A549 (cell line): ENCODE measurements around the gene MED14. TPM values are rescaled to one million over a fixed set of nuclear protein-coding genes. Genes with fewer than 3 reads are reported as not detected.

Experiments used
- ATAC-seq, 2 experiments: fragments of 200-7000 bp in 1 of 2; fragments of >200 bp in 1 of 2; cut with Nextera tagmentation in 1 of 2; cut with Tn5 transposase in 1 of 2; 3 replicates each; pipeline versions ENCODE4 v1.8.0 to v1.9.1; 2018 to 2020; ENCODE audit warnings: mild to moderate bottlenecking in 1 of 2, moderate library complexity in 1 of 2
- CTCF ChIA-PET: fragments of 300-600 bp; sonication (Branson Sonifier 250); formaldehyde crosslinking; extraction: SDS; loops from one replicate; lab custom pipeline; 2021; ENCODE audit warnings: antibody characterized with exemption, inconsistent platforms; lab: Yijun Ruan, JAX
- POLR2A ChIA-PET: fragments of 350-600 bp; formaldehyde crosslinking; extraction: SDS; loops from one replicate; lab custom pipeline; 2021; ENCODE audit warnings: antibody characterized with exemption, inconsistent platforms; lab: Yijun Ruan, JAX
- DNase-seq, 2 experiments: peaks; one replicate each; pipeline versions ENCODE4 v3.0.0 to v3.0.0-alpha.2; 2011 to 2016; ENCODE audit warnings: low read depth in 1 of 2, low spot score in 1 of 2
- FAIRE-seq: peaks from 2 replicates; lab custom pipeline; 2011; peaks lifted over from hg19 to GRCh38; lab: Jason Lieb, UNC
- H3K27ac ChIP-seq, 2 experiments: fragments of >200 bp; sonication (Bioruptor Twin); formaldehyde crosslinking; 3 replicates each; pipeline ENCODE4 v1.5.1; 2016 to 2017
- H3K4me1 ChIP-seq: fragments of >200 bp; sonication (Bioruptor Twin); formaldehyde crosslinking; 3 replicates; pipeline ENCODE4 v1.6.1; 2016
- H3K4me2 ChIP-seq: fragments of >200 bp; sonication (Bioruptor Twin); formaldehyde crosslinking; 3 replicates; pipeline ENCODE4 v1.6.1; 2016
- H3K4me3 ChIP-seq: fragments of >200 bp; sonication (Bioruptor Twin); formaldehyde crosslinking; 3 replicates; pipeline ENCODE4 v1.5.1; 2016
- H3K9me3 ChIP-seq: fragments of >200 bp; sonication (Bioruptor Twin); formaldehyde crosslinking; 3 replicates; pipeline ENCODE4 v1.6.1; 2016
- ATOH8 ChIP-seq: fragments of 250-450 bp; sonication (Bioruptor Pico); IDR thresholded peaks from 2 replicates; pipeline ENCODE4 v1.5.0; 2020; ENCODE audit warnings: low read depth, mild to moderate bottlenecking, moderate library complexity
- CBX2 ChIP-seq: fragments of 200-600 bp; sonication (generic); IDR thresholded peaks from 2 replicates; pipeline ENCODE4 v1.6.1; 2016; ENCODE audit warnings: low read depth, mild to moderate bottlenecking, borderline replicate concordance
- EHF ChIP-seq: fragments of 250-450 bp; sonication (Bioruptor Pico); IDR thresholded peaks from 2 replicates; pipeline ENCODE4 v1.5.0; 2020; ENCODE audit warnings: mild to moderate bottlenecking
- EHMT2 ChIP-seq: fragments of 200-600 bp; sonication (generic); IDR thresholded peaks from 2 replicates; pipeline ENCODE4 v1.6.1; 2016; ENCODE audit warnings: antibody characterized with exemption, low read depth, mild to moderate bottlenecking, moderate library complexity
- EP300 ChIP-seq, 2 experiments: fragments of >200 bp; sonication (Bioruptor Twin); formaldehyde crosslinking; IDR thresholded peaks; 2 replicates in 1 of 2; 3 replicates in 1 of 2; pipeline ENCODE4 v1.6.1; 2016 to 2017
- FOSB ChIP-seq: fragments of 250-450 bp; sonication (Bioruptor Pico); IDR thresholded peaks from 2 replicates; pipeline ENCODE4 v1.5.0; 2020; ENCODE audit warnings: mild to moderate bottlenecking, moderate library complexity
- FOXS1 ChIP-seq: fragments of 250-450 bp; sonication (Bioruptor Pico); IDR thresholded peaks from 2 replicates; pipeline ENCODE4 v1.5.0; 2020; ENCODE audit warnings: mild to moderate bottlenecking, moderate library complexity
- HDAC2 ChIP-seq: fragments of 200-600 bp; sonication (generic); IDR thresholded peaks from 2 replicates; pipeline ENCODE4 v1.6.1; 2016
- HMGXB4 ChIP-seq: fragments of 250-450 bp; sonication (Bioruptor Pico); IDR thresholded peaks from 2 replicates; pipeline ENCODE4 v1.5.0; 2021; ENCODE audit warnings: mild to moderate bottlenecking, moderate library complexity, borderline replicate concordance
- KDM5A ChIP-seq: fragments of 200-600 bp; sonication (generic); IDR thresholded peaks from 2 replicates; pipeline ENCODE4 v1.6.1; 2016; ENCODE audit warnings: antibody characterized with exemption, mild to moderate bottlenecking
- MAX ChIP-seq: IDR thresholded peaks from 2 replicates; pipeline ENCODE4 v1.6.1; 2012
- NFE2L2 ChIP-seq: fragments of 150-350 bp; conservative IDR thresholded peaks from 2 replicates; pipeline ENCODE4 v1.6.1; 2014; ENCODE audit warnings: low read length
- NPAS2 ChIP-seq: fragments of 250-450 bp; sonication (Bioruptor Pico); IDR thresholded peaks from 2 replicates; pipeline ENCODE4 v1.8.0; 2022; ENCODE audit warnings: mild to moderate bottlenecking, moderate library complexity, borderline replicate concordance
- PHF8 ChIP-seq: fragments of 200-600 bp; sonication (generic); IDR thresholded peaks from 2 replicates; pipeline ENCODE4 v1.6.1; 2016; ENCODE audit warnings: low read depth, mild to moderate bottlenecking, antibody characterized with exemption, moderate library complexity, borderline replicate concordance
- REST ChIP-seq: fragments of 200-600 bp; sonication (generic); IDR thresholded peaks from 2 replicates; pipeline ENCODE4 v1.6.1; 2016; ENCODE audit warnings: antibody characterized with exemption, mild to moderate bottlenecking, moderate library complexity
- RNF2 ChIP-seq: fragments of 200-600 bp; sonication (generic); IDR thresholded peaks from 2 replicates; pipeline ENCODE4 v1.6.1; 2016; ENCODE audit warnings: low read depth, mild to moderate bottlenecking, antibody characterized with exemption, moderate library complexity, borderline replicate concordance
- SREBF2 ChIP-seq: fragments of 450-650 bp; IDR thresholded peaks from 2 replicates; pipeline ENCODE4 v1.6.1; 2014; ENCODE audit warnings: mild to moderate bottlenecking, moderate library complexity
- USF2 ChIP-seq: fragments of 450-650 bp; IDR thresholded peaks from 2 replicates; pipeline ENCODE4 v1.6.1; 2014; ENCODE audit warnings: antibody characterized with exemption
- WGBS: methylation state at CpG from one replicate; pipeline ENCODE4 v1.1.6; 2017; ENCODE audit errors: missing lambda C conversion rate; 5-methylcytosine and 5-hydroxymethylcytosine counted together
- polyA plus RNA-seq, 4 experiments: library from polyadenylated mRNA; depleted of rRNA in 3 of 4; stranded (reverse); fragments of >200 nt; fragmentation: RNase III in 1 of 4; extraction: RNeasy Plus Mini Kit Qiagen cat#74134 plus additional on column Dnase treatment in 1 of 4; gene quantifications; 2 replicates in 3 of 4; 3 replicates in 1 of 4; pipeline ENCODE4 v1.2.3, GENCODE V29; 2011 to 2017

Gene MED14
- polyA plus RNA-seq, 2 of the 4 experiments (the other 2 are of a cell fraction), result 26.8 to 62.0 TPM

- TF ChIP-seq RNF2 (no peak), NFE2L2 (no peak), EP300 (IDR thresholded peaks at IDR 0.05) (no peak), REST (no peak), MAX (no peak), SREBF2 (no peak), FOSB (no peak), EHMT2 (no peak), HDAC2 (no peak), HMGXB4 (no peak), KDM5A (no peak), CBX2 (no peak), PHF8 (no peak)
- no peak overlapping the region for H3K4me3 ChIP-seq
- ATAC-seq (no peak), DNase-seq (no peak), FAIRE-seq (peak; percentile 13)
- CTCF ChIA-PET, result no interaction called here
- H3K4me1 ChIP-seq, result no peaks in the 10 kb centered on the region
- WGBS, result 88% methylated on average over 1 of the region's 1 CpG
- no peak overlapping the region for H3K4me2 ChIP-seq
- no peak overlapping the region for H3K27ac ChIP-seq
- H3K9me3 ChIP-seq, result peaks cover 5% of the 10 kb centered on the region; the same call in 1 of the 3 replicates
- POLR2A ChIA-PET, result no interaction called here
These were observed 40.5 kb downstream of the MED14 start for GRCh38 chrX:40694802-40695201.

GRCh38 chrX:40688929-40689328 is 46.4 kb downstream of the MED14 start:
- Histone ChIP-seq H3K4me2 (no peak overlapping the region), H3K9me3 (no peaks in the 10 kb centered on the region), H3K27ac (no peak overlapping the region), H3K4me1 (no peaks in the 10 kb centered on the region), H3K4me3 (no peak overlapping the region)
- CTCF ChIA-PET, result interaction anchor here (1.0 to 1.4 kb wide), 2 partner anchors 38 to 105 kb away, joined by 3 read pairs; no protein-coding TSS in a partner anchor
- TF ChIP-seq FOXS1, result no peak
- TF ChIP-seq HMGXB4, result no peak
- ATAC-seq (no peak), FAIRE-seq (peak; percentile 28), DNase-seq (no peak)
- POLR2A ChIA-PET, result no interaction called here

- no peak for TF ChIP-seq NPAS2 (CRISPR knock-in tag)
- TF ChIP-seq ATOH8 (CRISPR knock-in tag), result no peak
- no peak for TF ChIP-seq EHF
- TF ChIP-seq HDAC2, result no peak
- TF ChIP-seq PHF8, result no peak
- no peak for TF ChIP-seq USF2
These were observed 48.2 kb downstream of the MED14 start for GRCh38 chrX:40687169-40687568.

More at GRCh38 chrX:40687169-40687568, 48.2 kb downstream of the MED14 start:
- DNase-seq (no peak), FAIRE-seq (peak; percentile 59), ATAC-seq (no peak)
- H3K9me3 ChIP-seq, result no peaks in the 10 kb centered on the region
- CTCF ChIA-PET, result interaction anchor here (0.8 to 2.4 kb wide), 4 partner anchors 14 to 107 kb away, joined by 3 to 7 read pairs (median 5); no protein-coding TSS in a partner anchor
- H3K4me1 ChIP-seq, result no peaks in the 10 kb centered on the region
- H3K4me3 ChIP-seq, result no peak overlapping the region
- WGBS, result 95% methylated on average over 3 of the region's 3 CpGs
- no peak overlapping the region for H3K27ac ChIP-seq
- POLR2A ChIA-PET, result no interaction called here
- H3K4me2 ChIP-seq, result no peak overlapping the region
